KMS-11 (cell line): ENCODE results near the gene ANKRD34B.
A peak's percentile ranks its signal among the peaks of the same experiment; 100 is the strongest.

ENCODE experiments used
- H2AFZ ChIP-seq: fragments of 200-600 bp; sonication (generic); 2 replicates; pipeline ENCODE4 v1.6.1; 2016; ENCODE audit warnings: antibody characterized with exemption, mixed run types, low read depth
- H3K27ac ChIP-seq: fragments of 200-600 bp; sonication (generic); 2 replicates; pipeline ENCODE4 v1.6.1; 2016; ENCODE audit warnings: mild to moderate bottlenecking, mixed run types
- H3K27me3 ChIP-seq: fragments of 200-600 bp; sonication (generic); 2 replicates; pipeline ENCODE4 v1.6.1; 2017; ENCODE audit warnings: mild to moderate bottlenecking, low read depth, mixed run types, moderate library complexity; ENCODE audit not compliant: insufficient read depth
- H3K36me3 ChIP-seq: fragments of 200-600 bp; sonication (generic); 2 replicates; pipeline ENCODE4 v1.6.1; 2017; ENCODE audit warnings: mild to moderate bottlenecking, mixed run types; ENCODE audit not compliant: insufficient read depth
- H3K4me1 ChIP-seq: fragments of 200-600 bp; sonication (generic); 2 replicates; pipeline ENCODE4 v1.6.1; 2016; ENCODE audit warnings: mild to moderate bottlenecking, low read depth, mixed run types; ENCODE audit not compliant: poor library complexity, severe bottlenecking
- H3K4me2 ChIP-seq: fragments of 200-600 bp; sonication (generic); 2 replicates; pipeline ENCODE4 v1.7.0; 2016; ENCODE audit warnings: mild to moderate bottlenecking, mixed run types
- H3K4me3 ChIP-seq: fragments of 200-600 bp; sonication (generic); IDR thresholded peaks from 2 replicates; pipeline ENCODE4 v1.6.1; 2017; ENCODE audit warnings: low read depth, low read length, mixed read lengths; ENCODE audit not compliant: insufficient read depth
- H3K79me2 ChIP-seq: fragments of 200-600 bp; sonication (generic); 2 replicates; pipeline ENCODE4 v1.6.1; 2016; ENCODE audit warnings: low read depth, mixed run types; ENCODE audit not compliant: insufficient read depth
- H3K9ac ChIP-seq: fragments of 200-600 bp; sonication (generic); 2 replicates; pipeline ENCODE4 v1.6.1; 2016; ENCODE audit warnings: mild to moderate bottlenecking, mixed run types
- H4K20me1 ChIP-seq: fragments of 200-600 bp; sonication (generic); 2 replicates; pipeline ENCODE4 v1.6.1; 2016; ENCODE audit warnings: mild to moderate bottlenecking, mixed run types; ENCODE audit not compliant: insufficient read depth
- TF ChIP-seq, protein P1 (sequence below): fragments of 200-600 bp; sonication (generic); conservative IDR thresholded peaks from 2 replicates; pipeline ENCODE4 v1.6.1; 2017; ENCODE audit warnings: low read depth, mild to moderate bottlenecking, antibody characterized with exemption, low read length, moderate library complexity, mixed read lengths

The ANKRD34B gene

DNA sequence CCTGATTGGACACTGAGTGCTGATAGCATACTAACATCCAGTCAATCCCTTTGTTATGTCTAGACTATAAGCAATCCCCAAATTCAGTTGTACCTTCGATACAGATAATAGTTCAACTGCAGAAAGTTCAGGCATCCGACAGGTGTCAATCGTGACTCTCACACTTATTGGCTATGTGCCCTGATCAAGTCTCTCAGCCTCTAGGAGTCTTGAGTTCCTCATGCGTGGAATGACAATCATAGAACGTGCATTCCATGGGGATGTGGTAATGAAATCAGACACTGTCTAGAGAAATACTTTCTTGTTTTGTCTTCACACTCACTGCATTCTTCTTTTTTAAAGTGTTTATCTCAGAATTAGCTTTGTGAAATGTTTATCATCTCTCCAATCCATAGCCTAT lies 4.8 kb downstream of the ANKRD34B start:
- Histone ChIP-seq H3K79me2 (no peaks in the 10 kb centered on the region), H3K4me3 (no peak overlapping the region), H3K9ac (no peak overlapping the region), H3K36me3 (no peaks in the 10 kb centered on the region), H4K20me1 (no peaks in the 10 kb centered on the region), H2AFZ (no peak overlapping the region), H3K4me2 (no peak overlapping the region), H3K27ac (no peak overlapping the region), H3K27me3 (no peaks in the 10 kb centered on the region), H3K4me1 (no peaks in the 10 kb centered on the region)
- TF ChIP-seq, protein P1, sequence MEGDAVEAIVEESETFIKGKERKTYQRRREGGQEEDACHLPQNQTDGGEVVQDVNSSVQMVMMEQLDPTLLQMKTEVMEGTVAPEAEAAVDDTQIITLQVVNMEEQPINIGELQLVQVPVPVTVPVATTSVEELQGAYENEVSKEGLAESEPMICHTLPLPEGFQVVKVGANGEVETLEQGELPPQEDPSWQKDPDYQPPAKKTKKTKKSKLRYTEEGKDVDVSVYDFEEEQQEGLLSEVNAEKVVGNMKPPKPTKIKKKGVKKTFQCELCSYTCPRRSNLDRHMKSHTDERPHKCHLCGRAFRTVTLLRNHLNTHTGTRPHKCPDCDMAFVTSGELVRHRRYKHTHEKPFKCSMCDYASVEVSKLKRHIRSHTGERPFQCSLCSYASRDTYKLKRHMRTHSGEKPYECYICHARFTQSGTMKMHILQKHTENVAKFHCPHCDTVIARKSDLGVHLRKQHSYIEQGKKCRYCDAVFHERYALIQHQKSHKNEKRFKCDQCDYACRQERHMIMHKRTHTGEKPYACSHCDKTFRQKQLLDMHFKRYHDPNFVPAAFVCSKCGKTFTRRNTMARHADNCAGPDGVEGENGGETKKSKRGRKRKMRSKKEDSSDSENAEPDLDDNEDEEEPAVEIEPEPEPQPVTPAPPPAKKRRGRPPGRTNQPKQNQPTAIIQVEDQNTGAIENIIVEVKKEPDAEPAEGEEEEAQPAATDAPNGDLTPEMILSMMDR, result no peak

DNA sequence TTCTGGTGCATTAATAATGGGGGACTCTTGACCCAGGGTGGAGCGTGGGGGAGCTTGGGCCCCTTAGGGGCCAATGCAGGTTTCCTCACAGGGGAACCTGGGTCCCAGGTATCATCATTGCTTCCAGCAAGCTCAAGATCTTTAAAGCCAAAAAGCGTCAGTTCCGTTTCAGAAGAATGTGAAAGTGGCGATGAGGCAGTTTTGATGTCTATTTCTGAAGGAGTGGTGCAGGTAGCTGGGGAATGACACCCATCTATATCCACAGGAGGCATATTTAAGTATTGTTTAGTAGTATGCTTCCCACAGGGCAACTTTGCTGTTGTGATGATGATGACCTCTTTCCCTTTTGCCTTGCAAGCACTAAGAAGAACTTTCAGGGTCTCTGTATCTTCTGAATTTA lies 10.8 kb downstream of the ANKRD34B start:
- H2AFZ ChIP-seq, result no peak overlapping the region
- H3K4me2 ChIP-seq, result peak overlapping the region; percentile 14; the same call in 1 of the 2 replicates
- H3K9ac ChIP-seq, result no peak overlapping the region
- no peaks in the 10 kb centered on the region for H3K79me2 ChIP-seq
- H3K36me3 ChIP-seq, result no peaks in the 10 kb centered on the region
- H4K20me1 ChIP-seq, result no peaks in the 10 kb centered on the region
- peaks cover 7% of the 10 kb centered on the region for H3K4me1 ChIP-seq
- TF ChIP-seq, protein P1, result no peak
- no peaks in the 10 kb centered on the region for H3K27me3 ChIP-seq
- H3K4me3 ChIP-seq, result no peak overlapping the region
- H3K27ac ChIP-seq, result no peak overlapping the region

DNA sequence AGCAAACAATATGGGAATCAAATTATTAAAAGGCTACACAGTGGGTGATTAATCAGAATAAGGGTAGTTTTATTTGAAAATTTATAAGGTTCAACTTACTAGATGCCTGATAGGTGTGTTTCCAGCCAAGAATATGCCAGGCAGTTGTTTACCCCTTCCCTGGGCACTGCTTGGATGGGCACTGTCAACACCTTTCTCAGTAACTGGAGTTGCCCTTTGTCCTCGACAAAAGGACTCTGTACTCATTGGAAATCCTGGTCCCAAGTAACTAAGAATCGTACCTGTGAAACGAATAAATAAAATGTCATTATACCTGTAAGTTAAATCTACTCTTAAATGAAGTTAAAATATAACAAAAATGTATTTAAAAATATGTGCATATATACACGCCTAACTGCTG lies 15.0 kb downstream of the ANKRD34B start:
- H3K4me1 ChIP-seq, result peaks cover 7% of the 10 kb centered on the region
- no peak overlapping the region for H3K27ac ChIP-seq
- no peak overlapping the region for H3K9ac ChIP-seq
- H3K4me3 ChIP-seq, result no peak overlapping the region
- H2AFZ ChIP-seq, result no peak overlapping the region
- no peaks in the 10 kb centered on the region for H3K79me2 ChIP-seq
- no peaks in the 10 kb centered on the region for H3K27me3 ChIP-seq
- TF ChIP-seq, protein P1, result no peak
- H3K36me3 ChIP-seq, result no peaks in the 10 kb centered on the region
- no peaks in the 10 kb centered on the region for H4K20me1 ChIP-seq
- no peak overlapping the region for H3K4me2 ChIP-seq

DNA sequence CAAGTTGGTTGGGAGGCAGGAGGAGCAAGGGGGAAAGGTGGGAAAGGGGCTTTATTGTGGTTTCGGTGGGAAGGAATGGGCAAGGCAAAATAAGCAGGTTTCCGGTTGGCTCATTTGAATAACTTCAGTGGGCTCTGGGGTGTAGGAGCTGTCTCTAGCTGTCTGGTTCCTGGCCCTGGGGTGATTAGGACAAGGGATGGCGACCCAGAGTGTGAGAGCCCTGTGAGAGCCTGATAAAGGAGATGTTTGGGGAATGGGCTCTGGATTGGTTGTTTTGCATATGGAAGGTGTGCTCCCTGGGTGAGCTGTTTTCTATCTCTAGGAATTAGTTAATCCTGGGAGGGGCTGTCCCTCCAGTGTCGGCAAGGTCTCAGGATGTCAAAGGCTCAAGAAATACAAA lies 15.4 kb downstream of the ANKRD34B start:
- H4K20me1 ChIP-seq, result no peaks in the 10 kb centered on the region
- H3K27ac ChIP-seq, result no peak overlapping the region

More for the DNA sequence above, 15.4 kb downstream of the ANKRD34B start:
- Histone ChIP-seq H3K9ac (no peak overlapping the region), H3K4me2 (no peak overlapping the region), H3K36me3 (no peaks in the 10 kb centered on the region), H3K79me2 (no peaks in the 10 kb centered on the region), H2AFZ (no peak overlapping the region), H3K4me1 (peaks cover 7% of the 10 kb centered on the region), H3K4me3 (no peak overlapping the region), H3K27me3 (no peaks in the 10 kb centered on the region)
- TF ChIP-seq, protein P1, result no peak
